Lung (tissue), 12 donors: Measurements from ENCODE around the gene GUCY1A2. TPM values are rescaled to one million over a fixed set of nuclear protein-coding genes. Genes with fewer than 3 reads are reported as not detected.
A peak's percentile ranks its signal among the peaks of the same experiment; 100 is the strongest.

ENCODE experiments used
- ATAC-seq: fragments of 200-7000 bp; cut with Tn5 transposase; one replicate; pipeline ENCODE4 v1.9.1; 2020; ENCODE audit warnings: moderate number of reproducible peaks; ENCODE audit not compliant: insufficient read depth, low FRiP score
- DNase-seq, 3 donors: peaks; one replicate each; pipeline ENCODE4 v3.0.0-alpha.2; 2013 to 2017
- H3K27ac ChIP-seq, 2 donors: one replicate each; pipeline ENCODE4 v1.5.1; 2013; ENCODE audit warnings: mild to moderate bottlenecking in 2 of 2, moderate library complexity in 2 of 2, control low read depth in 1 of 2, inconsistent platforms in 1 of 2, low read depth in 1 of 2, low read length in 1 of 2
- H3K27me3 ChIP-seq, 3 donors: one replicate each; pipeline ENCODE4 v1.5.1; 2013; ENCODE audit warnings: low read length in 2 of 3; ENCODE audit not compliant: control insufficient read depth in 3 of 3, insufficient read depth in 3 of 3
- H3K36me3 ChIP-seq, 4 donors: one replicate each; pipeline ENCODE4 v1.5.1; 2013; ENCODE audit warnings: low read length in 4 of 4, mild to moderate bottlenecking in 1 of 4, moderate library complexity in 1 of 4; ENCODE audit not compliant: control insufficient read depth in 4 of 4, insufficient read depth in 4 of 4
- H3K4me1 ChIP-seq, 5 donors: one replicate each; pipeline ENCODE4 v1.5.1; 2013; ENCODE audit warnings: low read length in 5 of 5, mild to moderate bottlenecking in 2 of 5, moderate library complexity in 1 of 5; ENCODE audit not compliant: control insufficient read depth in 5 of 5, insufficient read depth in 5 of 5
- H3K4me3 ChIP-seq: one replicate; pipeline ENCODE4 v1.5.1; 2013; ENCODE audit warnings: mild to moderate bottlenecking, control low read depth, moderate library complexity
- H3K9ac ChIP-seq, 2 donors: one replicate each; pipeline ENCODE4 v1.5.1; 2013; ENCODE audit warnings: low read length in 2 of 2, control low read depth in 1 of 2; ENCODE audit not compliant: insufficient read depth in 1 of 2
- H3K9me3 ChIP-seq, 4 donors: one replicate each; pipeline ENCODE4 v1.5.1; 2013; ENCODE audit warnings: low read length in 3 of 4, mild to moderate bottlenecking in 1 of 4, moderate library complexity in 1 of 4; ENCODE audit not compliant: control insufficient read depth in 4 of 4, insufficient read depth in 3 of 4
- CTCF ChIP-seq: IDR thresholded peaks from 2 replicates; pipeline ENCODE4 v1.5.1; 2012; ENCODE audit warnings: mild to moderate bottlenecking; ENCODE audit errors: control extremely low read depth, extremely low read depth
- WGBS, 2 donors: extraction: QIAGEN DNeasy Blood & Tissue Kit; methylation state at CpG; one replicate each; pipeline ENCODE4 v1.1.7; 2013; 5-methylcytosine and 5-hydroxymethylcytosine counted together
- polyA plus RNA-seq, 2 donors: library from polyadenylated mRNA; stranded (reverse); fragments of 200-250 nt; gene quantifications; one replicate each; pipeline ENCODE4 v1.2.1, GENCODE V29; 2013
- total RNA-seq, 2 donors: library from RNA; depleted of rRNA in 1 of 2; stranded (reverse); fragments of >200 nt in 1 of 2; gene quantifications; one replicate each; pipeline ENCODE4 v1.2.1, GENCODE V29; 2014 to 2021
- donor health status: control.
- donor health status: control.
- donor health status: Bipolar disorder and iron deficiency.
- donor health status: healthy.
- donor health status: DM: yes; HTN: yes; CAD: no.

GUCY1A2 gene
- total and polyA plus RNA-seq, 4 donors, result 1.3 to 55.2 (median 5.7) TPM

- H3K27me3 ChIP-seq, result no peaks in the 10 kb centered on the region
- no peak overlapping the region for H3K4me3 ChIP-seq
- TF ChIP-seq CTCF, result no peak
- DNase-seq (no peak), ATAC-seq (no peak)
- H3K4me1 ChIP-seq, result no peaks in the 10 kb centered on the region
- H3K27ac ChIP-seq, result no peak overlapping the region
- no peaks in the 10 kb centered on the region for H3K9me3 ChIP-seq
- H3K36me3 ChIP-seq, result no peaks in the 10 kb centered on the region
- H3K9ac ChIP-seq, result no peak overlapping the region
- WGBS, 2 donors, result 79 to 81% methylated on average over 7 of the region's 7 CpGs
Observed at GRCh38 chr11:106879832-106880546, 138.3 kb downstream of the GUCY1A2 start.

GRCh38 chr11:106879029-106879428 lies 139.2 kb downstream of the GUCY1A2 start:
- no peak overlapping the region for H3K9ac ChIP-seq
- H3K36me3 ChIP-seq, result no peaks in the 10 kb centered on the region
- no peaks in the 10 kb centered on the region for H3K4me1 ChIP-seq
- H3K9me3 ChIP-seq, result no peaks in the 10 kb centered on the region
- peak; percentile 79 for ATAC-seq
- H3K27me3 ChIP-seq, result no peaks in the 10 kb centered on the region
- H3K4me3 ChIP-seq, result no peak overlapping the region
- H3K27ac ChIP-seq, result no peak overlapping the region
- no peak for TF ChIP-seq CTCF
- DNase-seq, result no peak
- 72 to 80% methylated on average over 3 of the region's 3 CpGs for WGBS, 2 donors

GRCh38 chr11:106875013-106875412 lies 143.3 kb downstream of the GUCY1A2 start:
- TF ChIP-seq CTCF, result no peak
- H3K4me3 ChIP-seq, result no peak overlapping the region
- H3K9ac ChIP-seq, result no peak overlapping the region
- H3K27me3 ChIP-seq, result no peaks in the 10 kb centered on the region
- no peaks in the 10 kb centered on the region for H3K36me3 ChIP-seq
- no peaks in the 10 kb centered on the region for H3K9me3 ChIP-seq
- no peak overlapping the region for H3K27ac ChIP-seq
- peak in 1 of 3 donors; percentile 14 for DNase-seq
- ATAC-seq, result no peak
- no peaks in the 10 kb centered on the region for H3K4me1 ChIP-seq

- ATAC-seq, result no peak
Observed at GRCh38 chr11:106872246-106872645, 146.0 kb downstream of the GUCY1A2 start.

More at GRCh38 chr11:106872246-106872645, 146.0 kb downstream of the GUCY1A2 start:
- H3K4me1 ChIP-seq, result no peaks in the 10 kb centered on the region
- no peak for DNase-seq
- no peak overlapping the region for H3K27ac ChIP-seq
- no peaks in the 10 kb centered on the region for H3K36me3 ChIP-seq
- H3K9ac ChIP-seq, result no peak overlapping the region
- no peak overlapping the region for H3K4me3 ChIP-seq
- no peaks in the 10 kb centered on the region for H3K9me3 ChIP-seq
- no peaks in the 10 kb centered on the region for H3K27me3 ChIP-seq
- no peak for TF ChIP-seq CTCF
